Heart right ventricle (tissue), 16 donors: ENCODE results near the gene ZFAND6. TPM values are rescaled to one million over a fixed set of nuclear protein-coding genes. Genes with fewer than 3 reads are reported as not detected.

Source experiments
- ATAC-seq, 8 donors: fragments of 200-7000 bp; cut with Tn5 transposase; one replicate each; pipeline ENCODE4 v1.9.1; 2020; ENCODE audit warnings: mild to moderate bottlenecking in 8 of 8, moderate library complexity in 8 of 8, moderate number of reproducible peaks in 1 of 8
- DNase-seq, 2 donors: peaks; one replicate each; pipeline ENCODE4 v3.0.0-alpha.2; 2020
- H3K27ac ChIP-seq, 10 donors: fragments of 200-600 bp; sonication (generic) in 2 of 10; one replicate each; pipeline versions ENCODE4 v1.5.0 to v1.8.0; 2020 to 2022; ENCODE audit warnings: mild to moderate bottlenecking in 3 of 10
- H3K27me3 ChIP-seq, 7 donors: fragments of 200-600 bp; one replicate each; pipeline ENCODE4 v1.8.0; 2021 to 2022; ENCODE audit warnings: mild to moderate bottlenecking in 2 of 7
- H3K36me3 ChIP-seq, 9 donors: fragments of 200-600 bp; sonication (generic) in 1 of 9; one replicate each; pipeline versions ENCODE4 v1.5.0 to v1.8.0; 2020 to 2022; ENCODE audit warnings: mild to moderate bottlenecking in 2 of 9
- H3K4me1 ChIP-seq, 9 donors: fragments of 200-600 bp; sonication (generic) in 1 of 9; one replicate each; pipeline versions ENCODE4 v1.5.0 to v1.8.0; 2020 to 2022; ENCODE audit warnings: mild to moderate bottlenecking in 4 of 9
- H3K4me3 ChIP-seq, 10 donors: fragments of 200-600 bp; sonication (generic) in 2 of 10; one replicate each; pipeline versions ENCODE4 v1.5.0 to v1.8.0; 2020 to 2022; ENCODE audit warnings: mild to moderate bottlenecking in 7 of 10, moderate library complexity in 2 of 10
- H3K9me3 ChIP-seq, 11 donors: fragments of 200-600 bp in 10 of 11; sonication (generic) in 2 of 11; one replicate each; pipeline versions ENCODE4 v1.5.0 to v1.8.0; 2013 to 2022; ENCODE audit warnings: mild to moderate bottlenecking in 2 of 11, control low read depth in 1 of 11, moderate library complexity in 1 of 11
- WGBS, 2 donors: extraction: QIAGEN DNeasy Blood & Tissue Kit; methylation state at CpG; one replicate each; pipeline ENCODE4 v1.1.7; 2013; ENCODE audit warnings: inconsistent platforms in 1 of 2; 5-methylcytosine and 5-hydroxymethylcytosine counted together
- intact Hi-C, 10 donors: fragments of 100-400 bp; cut with DNase I; formaldehyde crosslinking; loops; one replicate each; pipeline versions ENCODE4 v1.11.1 to v1.14.2; 2022
- polyA plus RNA-seq, 2 donors: library from polyadenylated mRNA; stranded (reverse); fragments of 200-250 nt; gene quantifications; one replicate each; pipeline ENCODE4 v1.2.3, GENCODE V29; 2013
- total RNA-seq, 10 donors: library from RNA; stranded (reverse); fragmentation: NEBNext Ultra II Directional in 3 of 10; extraction: Animal tissue kit (Norgen Biotek cat#: 25700) in 3 of 10; gene quantifications; one replicate each; pipeline versions ENCODE4 v1.2.1 to v1.2.4, GENCODE V29; 2021 to 2023
- TF ChIP-seq, protein P1 (sequence below), 9 donors: fragments of 200-600 bp; sonication (generic) in 2 of 9; IDR thresholded peaks; one replicate each; pipeline versions ENCODE4 v1.5.0 to v1.8.0; 2021 to 2022; ENCODE audit warnings: antibody characterized with exemption in 9 of 9, mild to moderate bottlenecking in 5 of 9, moderate library complexity in 1 of 9
- donor health status: Arrhythmogenic right ventricular cardiomyopathy.
- donor health status: ischemic (EF 13 %, LVEDD 7.1; RV severe dilation, severe dysfunction).
- donor health status: healthy with polysubstance abuse.
- donor health status: DM: no; HTN: yes; CAD: no.
- donor health status: DM: no; HTN: no; CAD: no.
- donor health status: ischemic (EF 25% LVEDD 6.9; RV normal size, moderate dysfunction).
- donor health status: ischemic (EF 25% LVEDD 5.7; RV mildly dilated, moderate dysfunction).
- donor health status: healthy.
- donor health status: DM: yes; HTN: yes; CAD: no.
- donor health status: Ischemic cardiomyopathy.
- donor health status: ischemic (EF 35%, LVEDD 5.7; RV mildly dilated, moderate dysfunction).
- donor health status: nonischemic (EF 11% LVEDD 7.7; RV severe dilation, severe dysfunction).
- donor health status: DM: yes; HTN: yes; CAD: no.
- donor health status: PGD.
- donor health status: ischemic (EF 29% LVEDD 5.4; RV normal size, mild dysfunction).
- donor health status: nonischemic (EF 23%, LVEDD 6.1; RV moderate dilation, normal function).

ZFAND6 gene
- total and polyA plus RNA-seq, 12 donors: 34.5 to 89.5 (median 72.7) TPM

DNA sequence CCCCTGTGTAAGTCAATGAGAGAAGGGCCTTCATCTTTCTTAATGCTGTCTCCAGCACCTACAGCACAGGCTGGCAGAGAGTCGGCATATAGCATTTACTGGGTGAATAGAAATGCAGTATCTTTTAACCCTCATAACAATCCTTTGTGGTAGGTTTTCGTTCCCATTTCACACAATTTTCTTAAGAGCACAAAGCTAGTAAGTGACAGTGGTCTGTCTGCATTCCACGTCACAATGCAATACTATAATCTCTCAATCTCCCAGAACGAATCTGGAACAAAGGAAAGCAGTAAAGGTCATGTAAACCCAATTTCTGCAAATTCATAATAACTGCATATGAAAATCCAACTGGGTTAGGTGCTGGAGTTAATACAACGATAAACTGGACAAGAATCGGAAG, 1.4 kb upstream of the ZFAND6 start:
- intact Hi-C loops: loop anchor here in 7 of 10 donors (5.0 to 10.0 kb wide), 4 partner anchors 94 to 136 kb away; partner anchors contain the start of gene FAH (in 4 of the 7)
- Histone ChIP-seq H3K27ac (no peak overlapping the region), H3K9me3 (no peaks in the 10 kb centered on the region), H3K4me1 (peaks cover 5 to 33% (median 27%) of the 10 kb centered on the region in 9 donors), H3K36me3 (no peaks in the 10 kb centered on the region), H3K4me3 (no peak overlapping the region), H3K27me3 (peaks cover 0 to 15% (median 0%) of the 10 kb centered on the region in 7 donors)
- 52 to 63% methylated on average over 6 of the region's 6 CpGs for WGBS, 2 donors
- DNase-seq (no peak), ATAC-seq (no peak)
- TF ChIP-seq, protein P1, sequence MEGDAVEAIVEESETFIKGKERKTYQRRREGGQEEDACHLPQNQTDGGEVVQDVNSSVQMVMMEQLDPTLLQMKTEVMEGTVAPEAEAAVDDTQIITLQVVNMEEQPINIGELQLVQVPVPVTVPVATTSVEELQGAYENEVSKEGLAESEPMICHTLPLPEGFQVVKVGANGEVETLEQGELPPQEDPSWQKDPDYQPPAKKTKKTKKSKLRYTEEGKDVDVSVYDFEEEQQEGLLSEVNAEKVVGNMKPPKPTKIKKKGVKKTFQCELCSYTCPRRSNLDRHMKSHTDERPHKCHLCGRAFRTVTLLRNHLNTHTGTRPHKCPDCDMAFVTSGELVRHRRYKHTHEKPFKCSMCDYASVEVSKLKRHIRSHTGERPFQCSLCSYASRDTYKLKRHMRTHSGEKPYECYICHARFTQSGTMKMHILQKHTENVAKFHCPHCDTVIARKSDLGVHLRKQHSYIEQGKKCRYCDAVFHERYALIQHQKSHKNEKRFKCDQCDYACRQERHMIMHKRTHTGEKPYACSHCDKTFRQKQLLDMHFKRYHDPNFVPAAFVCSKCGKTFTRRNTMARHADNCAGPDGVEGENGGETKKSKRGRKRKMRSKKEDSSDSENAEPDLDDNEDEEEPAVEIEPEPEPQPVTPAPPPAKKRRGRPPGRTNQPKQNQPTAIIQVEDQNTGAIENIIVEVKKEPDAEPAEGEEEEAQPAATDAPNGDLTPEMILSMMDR (IDR thresholded peaks at IDR 0.05): no peak

DNA sequence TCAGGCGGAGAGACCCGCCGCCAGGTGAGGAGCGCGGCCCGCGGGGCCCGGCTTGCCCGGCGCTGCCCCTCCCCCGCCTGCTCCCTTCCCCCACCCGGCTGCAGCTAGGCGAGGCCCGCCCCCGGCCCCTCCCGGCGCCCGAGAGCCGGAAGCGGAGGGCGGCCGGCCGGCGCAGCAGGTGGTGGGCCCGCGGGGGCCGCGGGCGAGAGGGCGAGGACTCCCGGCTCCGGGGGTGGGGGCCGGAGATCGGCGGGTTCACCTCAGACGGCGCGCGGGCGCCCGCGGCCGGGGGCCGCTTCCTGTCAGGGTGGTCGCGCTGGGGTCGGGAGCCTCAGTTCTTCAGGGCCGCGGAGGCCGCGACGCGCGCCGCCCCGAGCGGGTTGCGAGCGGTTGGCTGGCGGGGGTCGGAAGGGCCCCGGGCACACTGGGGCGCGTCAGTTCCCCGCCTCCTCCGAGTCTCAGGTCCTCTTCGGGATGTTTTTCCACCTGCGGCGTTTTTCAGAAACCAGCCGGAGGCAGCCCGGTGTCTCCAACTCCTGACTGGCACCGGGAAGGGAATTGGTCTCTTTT, 395 bp downstream of the ZFAND6 start:
- Histone ChIP-seq H3K36me3 (no peaks in the 10 kb centered on the region), H3K4me3 (peak overlapping the region; percentile 69 to 91 (median 84)), H3K27ac (peak overlapping the region; percentile 77 to 97 (median 93)), H3K9me3 (no peaks in the 10 kb centered on the region), H3K4me1 (peaks cover 5 to 39% (median 27%) of the 10 kb centered on the region in 9 donors), H3K27me3 (peaks cover 0 to 15% (median 0%) of the 10 kb centered on the region in 7 donors)
- DNase-seq (peak in 1 of 2 donors; percentile 12), ATAC-seq (peak; percentile 60 to 92 (median 86))
- intact Hi-C loops: loop anchor here in 8 of 10 donors (1.0 to 10.0 kb wide), 5 partner anchors 92 to 138 kb away; partner anchors contain the start of gene FAH (in 7 of the 8)
- TF ChIP-seq, protein P1 (IDR thresholded peaks at IDR 0.05): no peak
- 0 to 1% methylated on average over 54 to 72 of the region's 72 CpGs for WGBS, 2 donors

DNA sequence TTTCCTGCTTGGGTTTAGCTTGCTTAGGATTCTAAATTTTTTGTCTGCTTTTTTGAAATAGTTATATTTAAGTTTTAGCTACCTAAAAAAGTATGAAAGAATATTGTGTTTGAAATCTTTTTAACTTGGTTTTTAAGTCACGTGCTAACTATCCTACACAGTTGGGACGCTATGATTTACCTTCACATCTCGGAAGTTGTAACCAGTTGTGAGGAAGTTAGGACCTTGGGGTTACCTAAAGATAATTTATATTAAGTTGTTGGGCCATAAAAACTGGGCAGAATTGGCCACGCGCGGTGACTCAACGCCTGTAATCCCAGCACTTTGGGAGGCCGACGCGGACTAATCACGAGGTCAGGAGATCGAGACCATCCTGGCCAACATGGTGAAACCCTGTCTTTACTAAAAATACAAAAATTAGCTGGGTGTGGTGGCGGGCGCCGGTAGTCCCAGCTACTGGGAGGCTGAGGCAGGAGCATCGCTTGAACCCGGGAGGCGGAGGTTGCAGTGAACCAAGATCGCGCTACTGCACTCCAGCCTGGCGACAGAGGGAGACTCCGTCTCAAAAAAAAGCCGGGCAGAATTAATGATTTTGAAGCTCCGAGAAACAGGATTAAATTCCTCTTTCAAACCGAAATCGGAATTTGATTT, 1.0 kb downstream of the ZFAND6 start:
- DNase-seq (no peak), ATAC-seq (no peak)
- Histone ChIP-seq H3K4me3 (peak overlapping the region; percentile 69 to 91 (median 84)), H3K9me3 (no peaks in the 10 kb centered on the region), H3K27ac (peak overlapping the region in 9 of 10 donors; percentile 84 to 97 (median 93)), H3K27me3 (peaks cover 0 to 13% (median 0%) of the 10 kb centered on the region in 7 donors), H3K4me1 (peaks cover 5 to 39% (median 27%) of the 10 kb centered on the region in 9 donors), H3K36me3 (no peaks in the 10 kb centered on the region)
- intact Hi-C loops: loop anchor here in 3 of 10 donors (1.0 to 5.0 kb wide), 2 partner anchors 92 kb away; partner anchors contain the start of gene FAH (in 3 of the 3)
- TF ChIP-seq, protein P1 (IDR thresholded peaks at IDR 0.05): peak in 3 of 9 donors; percentile 24 to 31 (median 25)
- 13 to 14% methylated on average over 26 of the region's 26 CpGs for WGBS, 2 donors

DNA sequence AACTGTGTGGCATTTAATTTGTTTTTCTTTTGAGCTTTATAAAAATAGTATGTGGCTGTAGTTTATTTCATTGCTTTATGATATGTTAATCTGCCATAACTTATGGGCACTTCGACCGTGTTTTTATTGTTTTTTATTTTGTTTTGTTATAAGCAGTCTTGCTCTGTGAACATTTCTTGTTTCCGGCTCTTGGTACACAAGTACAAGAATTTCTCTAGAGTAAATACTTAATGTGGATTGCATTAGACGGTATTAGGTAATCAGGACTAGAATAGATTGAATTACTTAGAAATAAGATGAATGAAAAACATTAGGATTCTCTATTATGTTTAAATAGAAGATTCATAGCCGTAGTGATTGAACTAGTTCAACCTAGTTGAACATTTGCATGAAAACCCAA, 2.1 kb downstream of the ZFAND6 start:
- Histone ChIP-seq H3K27me3 (peaks cover 0 to 5% (median 0%) of the 10 kb centered on the region in 7 donors), H3K4me1 (peaks cover 5 to 39% (median 27%) of the 10 kb centered on the region in 9 donors), H3K27ac (no peak overlapping the region), H3K9me3 (no peaks in the 10 kb centered on the region), H3K36me3 (no peaks in the 10 kb centered on the region), H3K4me3 (peak overlapping the region in 2 of 10 donors; percentile 74 to 82)
- DNase-seq (no peak), ATAC-seq (no peak)
- WGBS, 2 donors: 56 to 77% methylated on average over 5 of the region's 5 CpGs
- TF ChIP-seq, protein P1 (IDR thresholded peaks at IDR 0.05): no peak
- intact Hi-C loops: loop anchor here in 2 of 10 donors (5.0 kb wide), 1 partner anchor 91 kb away; the partner anchor contains the start of gene FAH (in 2 of the 2)
